Measurements from ENCODE around the gene MRPL52.

- TF ChIP-seq CTCF (IDR thresholded peaks at IDR 0.05) (no peak), REST (IDR thresholded peaks at IDR 0.05) (no peak), NR3C1 (IDR thresholded peaks at IDR 0.05) (no peak), POLR2A (IDR thresholded peaks at IDR 0.05; ENCODE audit: low read length) (no peak), MAZ (IDR thresholded peaks at IDR 0.05; ENCODE audit: borderline replicate concordance, low read depth, low read length) (no peak), EP300 (IDR thresholded peaks at IDR 0.05) (no peak)
Observed at GRCh38 chr14:22798528-22798927, 31.2 kb upstream of the MRPL52 start.

All from A549 (cell line).